ENCODE data around the gene LARGE1. TPM values are rescaled to one million over a fixed set of nuclear protein-coding genes. Genes with fewer than 3 reads are reported as not detected.

Gene LARGE1
- total and polyA plus RNA-seq, 9 of the 15 experiments (the other 6 are each of a cell fraction or from before 2014, with no cell fraction given): 0.01 to 0.66 (median 0.14) TPM; not detected in 2

DNA sequence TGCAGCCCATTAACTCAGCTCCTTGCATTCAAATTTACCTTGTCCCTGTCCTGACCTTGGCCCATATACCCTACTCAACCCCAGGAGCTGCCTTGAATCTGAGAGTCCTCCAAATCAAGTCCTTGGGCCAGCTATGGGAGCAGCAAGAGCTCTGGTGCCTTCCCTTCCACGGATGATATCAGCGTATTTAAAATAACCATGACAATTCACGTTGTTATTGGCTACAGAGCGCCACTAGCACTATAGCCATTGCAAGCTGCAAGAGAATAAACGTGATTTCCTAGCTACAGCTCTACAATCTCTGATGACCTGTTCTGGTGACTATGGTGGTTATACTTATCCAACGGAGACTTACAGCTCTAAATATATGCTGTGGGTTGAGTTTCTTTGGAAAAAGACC, 357.8 kb downstream of the LARGE1 start (continued):
- TF ChIP-seq, protein P1, sequence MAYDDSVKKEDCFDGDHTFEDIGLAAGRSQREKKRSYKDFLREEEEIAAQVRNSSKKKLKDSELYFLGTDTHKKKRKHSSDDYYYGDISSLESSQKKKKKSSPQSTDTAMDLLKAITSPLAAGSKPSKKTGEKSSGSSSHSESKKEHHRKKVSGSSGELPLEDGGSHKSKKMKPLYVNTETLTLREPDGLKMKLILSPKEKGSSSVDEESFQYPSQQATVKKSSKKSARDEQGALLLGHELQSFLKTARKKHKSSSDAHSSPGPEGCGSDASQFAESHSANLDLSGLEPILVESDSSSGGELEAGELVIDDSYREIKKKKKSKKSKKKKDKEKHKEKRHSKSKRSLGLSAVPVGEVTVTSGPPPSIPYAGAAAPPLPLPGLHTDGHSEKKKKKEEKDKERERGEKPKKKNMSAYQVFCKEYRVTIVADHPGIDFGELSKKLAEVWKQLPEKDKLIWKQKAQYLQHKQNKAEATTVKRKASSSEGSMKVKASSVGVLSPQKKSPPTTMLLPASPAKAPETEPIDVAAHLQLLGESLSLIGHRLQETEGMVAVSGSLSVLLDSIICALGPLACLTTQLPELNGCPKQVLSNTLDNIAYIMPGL (CRISPR knock-in tag; IDR thresholded peaks at IDR 0.05): no peak
- TF ChIP-seq, protein P2, sequence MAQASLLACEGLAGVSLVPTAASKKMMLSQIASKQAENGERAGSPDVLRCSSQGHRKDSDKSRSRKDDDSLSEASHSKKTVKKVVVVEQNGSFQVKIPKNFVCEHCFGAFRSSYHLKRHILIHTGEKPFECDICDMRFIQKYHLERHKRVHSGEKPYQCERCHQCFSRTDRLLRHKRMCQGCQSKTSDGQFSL (CRISPR knock-in tag; IDR thresholded peaks at IDR 0.05): no peak
- TF ChIP-seq, protein P2 (tag; IDR thresholded peaks at IDR 0.05): no peak
- TF ChIP-seq TBP (optimal IDR thresholded peaks at IDR 0.05; ENCODE audit: low read depth, low read length): no peak
- TF ChIP-seq ZNF232 (CRISPR knock-in tag; IDR thresholded peaks at IDR 0.05): no peak
- no peak for TF ChIP-seq ATF1 (CRISPR knock-in tag; IDR thresholded peaks at IDR 0.05)
- TF ChIP-seq ATF1 (tag; IDR thresholded peaks at IDR 0.05): no peak
- TF ChIP-seq KHSRP (IDR thresholded peaks at IDR 0.05): no peak
- TF ChIP-seq TEAD1 (CRISPR knock-in tag; IDR thresholded peaks at IDR 0.05): no peak

DNA sequence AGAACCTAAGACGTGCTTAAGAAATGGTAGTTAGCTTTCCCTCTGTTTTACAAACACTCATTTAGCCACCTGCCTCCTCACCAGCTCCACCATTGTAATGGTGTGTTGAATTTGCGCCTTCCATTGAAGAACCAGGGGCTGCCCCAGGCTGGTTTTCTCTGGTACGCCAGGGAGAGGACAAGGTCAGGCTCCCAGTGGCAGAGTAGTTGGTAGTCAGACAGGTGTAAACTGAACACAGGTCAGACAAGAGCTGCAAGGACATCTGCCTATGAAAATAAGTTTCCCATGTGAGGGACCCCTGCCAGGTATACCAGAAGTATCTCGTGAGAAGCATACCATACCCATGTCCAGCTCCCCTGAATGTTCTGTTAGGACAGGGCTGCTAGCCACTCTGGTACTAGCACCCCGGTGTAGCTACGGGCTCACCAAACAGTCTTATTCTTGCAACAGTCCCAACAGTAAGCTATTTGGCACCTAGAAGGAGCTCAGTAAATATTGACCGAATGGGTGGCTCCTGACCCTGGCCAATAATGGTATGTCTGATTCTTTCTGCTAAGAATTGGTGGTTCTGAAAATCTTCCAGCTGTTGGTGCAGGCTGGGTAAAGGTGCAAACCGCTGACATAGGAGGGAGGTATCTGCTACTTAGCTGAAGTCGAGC, 359.0 kb downstream of the LARGE1 start:
- Histone ChIP-seq H3K9me3 (replicated peaks; ENCODE audit: control insufficient read depth, insufficient read depth, low read depth, low read length) (no peaks in the 10 kb centered on the region), H2AFZ (ENCODE audit: low read depth, low read length) (no peak overlapping the region), H3K27ac (ENCODE audit: extremely low read depth, low read depth, low read length) (no peak overlapping the region), H3K79me2 (ENCODE audit: control insufficient read depth, insufficient read depth, low read length) (no peaks in the 10 kb centered on the region), H3K9ac (ENCODE audit: insufficient read depth in 1 of 2, low read depth in 2 of 2, low read length in 2 of 2) (no peak overlapping the region), H3K4me1 (replicated peaks in 1 of 2; ENCODE audit: control insufficient read depth in 2 of 2, insufficient read depth in 2 of 2, low read length in 2 of 2) (no peaks in the 10 kb centered on the region), H3K9me1 (ENCODE audit: control insufficient read depth, insufficient read depth, low read length) (no peaks in the 10 kb centered on the region), H3K4me2 (ENCODE audit: insufficient read depth, low read length) (no peak overlapping the region), H4K20me1 (replicated peaks; ENCODE audit: control insufficient read depth, insufficient read depth, low read length) (no peaks in the 10 kb centered on the region), H3K27me3 (ENCODE audit: control insufficient read depth in 2 of 2, insufficient read depth in 2 of 2, low read length in 2 of 2) (no peaks in the 10 kb centered on the region), H3K4me3 (no peak overlapping the region), H3K36me3 (ENCODE audit: control insufficient read depth, insufficient read depth, low read length) (no peaks in the 10 kb centered on the region)
- intact Hi-C loops (cut with micrococcal nuclease) (no loop called here), in situ Hi-C loops (cut with MboI) (no loop called here)
- no peak for FAIRE-seq
- no peak for ATAC-seq
- ChIA-PET CTCF (ENCODE audit: low intra/inter-chr PET ratio) (no interaction called here), POLR2A (no interaction called here)
- BruUV-seq (replicated peaks): no TSS peak
- 0% methylated on average over 9 of the region's 9 CpGs for WGBS (ENCODE audit: insufficient coverage, low coverage, missing lambda C conversion rate)
- DNase-seq (ENCODE audit: extremely low read depth in 1 of 4, low spot score in 3 of 4): no peak
- TF ChIP-seq RBM15 (IDR thresholded peaks at IDR 0.05; ENCODE audit: insufficient read depth, low read length) (no peak), GTF2A2 (tag; IDR thresholded peaks at IDR 0.05) (no peak), CBX2 (IDR thresholded peaks at IDR 0.05; ENCODE audit: insufficient read depth, low read length, poor library complexity, severe bottlenecking) (no peak), XRCC4 (IDR thresholded peaks at IDR 0.05; ENCODE audit: extremely low read depth, insufficient read depth, insufficient read length) (no peak), C11orf30 (IDR thresholded peaks at IDR 0.05; ENCODE audit: low read depth) (no peak)
- TF ChIP-seq, protein P3, sequence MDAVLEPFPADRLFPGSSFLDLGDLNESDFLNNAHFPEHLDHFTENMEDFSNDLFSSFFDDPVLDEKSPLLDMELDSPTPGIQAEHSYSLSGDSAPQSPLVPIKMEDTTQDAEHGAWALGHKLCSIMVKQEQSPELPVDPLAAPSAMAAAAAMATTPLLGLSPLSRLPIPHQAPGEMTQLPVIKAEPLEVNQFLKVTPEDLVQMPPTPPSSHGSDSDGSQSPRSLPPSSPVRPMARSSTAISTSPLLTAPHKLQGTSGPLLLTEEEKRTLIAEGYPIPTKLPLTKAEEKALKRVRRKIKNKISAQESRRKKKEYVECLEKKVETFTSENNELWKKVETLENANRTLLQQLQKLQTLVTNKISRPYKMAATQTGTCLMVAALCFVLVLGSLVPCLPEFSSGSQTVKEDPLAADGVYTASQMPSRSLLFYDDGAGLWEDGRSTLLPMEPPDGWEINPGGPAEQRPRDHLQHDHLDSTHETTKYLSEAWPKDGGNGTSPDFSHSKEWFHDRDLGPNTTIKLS (IDR thresholded peaks at IDR 0.05; ENCODE audit: borderline replicate concordance, low read depth): no peak

All from K562 (cell line).